ENCODE measurements around the gene SCNN1A.
A peak's percentile ranks its signal among the peaks of the same experiment; 100 is the strongest.

The SCNN1A gene

GRCh38 chr12:6328045-6328779 lies 47.2 kb downstream of the SCNN1A start:
- no peak for TF ChIP-seq ZNF274 (IDR thresholded peaks at IDR 0.05; ENCODE audit: low read depth, low read length)
- no peak for TF ChIP-seq SUZ12 (IDR thresholded peaks at IDR 0.05; ENCODE audit: extremely low read depth, insufficient read depth, insufficient read length)
- TF ChIP-seq YY1 (IDR thresholded peaks at IDR 0.05; ENCODE audit: insufficient read depth, insufficient read length) = no peak
- Histone ChIP-seq H3K9me3 (ENCODE audit: insufficient read depth, low read length) (no peaks in the 10 kb centered on the region), H3K9ac (ENCODE audit: insufficient read length, low read depth) (peak overlapping the region; percentile 33), H3K36me3 (ENCODE audit: insufficient read depth, insufficient read length, low read length) (peaks cover 83% of the 10 kb centered on the region), H3K4me3 (ENCODE audit: insufficient read length, low read depth) (no peak overlapping the region), H3K4me1 (ENCODE audit: insufficient read depth, insufficient read length) (peaks cover 39% of the 10 kb centered on the region), H3K27me3 (ENCODE audit: insufficient read depth, insufficient read length) (no peaks in the 10 kb centered on the region)
- DNase-seq (ENCODE audit: low read depth, low spot score) = no peak

- TF ChIP-seq ZNF274 (IDR thresholded peaks at IDR 0.05; ENCODE audit: low read depth, low read length) (no peak), YY1 (IDR thresholded peaks at IDR 0.05; ENCODE audit: insufficient read depth, insufficient read length) (no peak), SUZ12 (IDR thresholded peaks at IDR 0.05; ENCODE audit: extremely low read depth, insufficient read depth, insufficient read length) (no peak)
Measured at GRCh38 chr12:6327229-6328041, 47.9 kb downstream of the SCNN1A start.

GRCh38 chr12:6326316-6327228 lies 48.8 kb downstream of the SCNN1A start:
- Histone ChIP-seq H3K36me3 (ENCODE audit: insufficient read depth, insufficient read length, low read length) (peaks cover 69% of the 10 kb centered on the region), H3K4me1 (ENCODE audit: insufficient read depth, insufficient read length) (peaks cover 37% of the 10 kb centered on the region), H3K4me3 (ENCODE audit: insufficient read length, low read depth) (no peak overlapping the region), H3K9me3 (ENCODE audit: insufficient read depth, low read length) (no peaks in the 10 kb centered on the region), H3K27me3 (ENCODE audit: insufficient read depth, insufficient read length) (no peaks in the 10 kb centered on the region), H3K9ac (ENCODE audit: insufficient read length, low read depth) (peak overlapping the region; percentile 81)
- DNase-seq (ENCODE audit: low read depth, low spot score) = peak; percentile 91
- no peak for TF ChIP-seq YY1 (IDR thresholded peaks at IDR 0.05; ENCODE audit: insufficient read depth, insufficient read length)

More at GRCh38 chr12:6327229-6328041, 47.9 kb downstream of the SCNN1A start:
- peaks cover 75% of the 10 kb centered on the region for H3K36me3 ChIP-seq (ENCODE audit: insufficient read depth, insufficient read length, low read length)
- H3K4me3 ChIP-seq (ENCODE audit: insufficient read length, low read depth) = no peak overlapping the region
- DNase-seq (ENCODE audit: low read depth, low spot score) = no peak
- H3K9me3 ChIP-seq (ENCODE audit: insufficient read depth, low read length) = no peaks in the 10 kb centered on the region
- peaks cover 37% of the 10 kb centered on the region for H3K4me1 ChIP-seq (ENCODE audit: insufficient read depth, insufficient read length)
- H3K27me3 ChIP-seq (ENCODE audit: insufficient read depth, insufficient read length) = no peaks in the 10 kb centered on the region
- H3K9ac ChIP-seq (ENCODE audit: insufficient read length, low read depth) = peak overlapping the region; percentile 46

GRCh38 chr12:6324936-6325750 lies 50.2 kb downstream of the SCNN1A start:
- DNase-seq (ENCODE audit: low read depth, low spot score) = no peak
- no peaks in the 10 kb centered on the region for H3K9me3 ChIP-seq (ENCODE audit: insufficient read depth, low read length)
- H3K36me3 ChIP-seq (ENCODE audit: insufficient read depth, insufficient read length, low read length) = peaks cover 54% of the 10 kb centered on the region
- peak overlapping the region; percentile 71 for H3K9ac ChIP-seq (ENCODE audit: insufficient read length, low read depth)
- no peak overlapping the region for H3K4me3 ChIP-seq (ENCODE audit: insufficient read length, low read depth)
- H3K4me1 ChIP-seq (ENCODE audit: insufficient read depth, insufficient read length) = peaks cover 46% of the 10 kb centered on the region
- no peaks in the 10 kb centered on the region for H3K27me3 ChIP-seq (ENCODE audit: insufficient read depth, insufficient read length)
- no peak for TF ChIP-seq SUZ12 (IDR thresholded peaks at IDR 0.05; ENCODE audit: extremely low read depth, insufficient read depth, insufficient read length)
- TF ChIP-seq ZNF274 (IDR thresholded peaks at IDR 0.05; ENCODE audit: low read depth, low read length) = no peak
- TF ChIP-seq YY1 (IDR thresholded peaks at IDR 0.05; ENCODE audit: insufficient read depth, insufficient read length) = no peak

- TF ChIP-seq YY1 (IDR thresholded peaks at IDR 0.05; ENCODE audit: insufficient read depth, insufficient read length) (no peak), SUZ12 (IDR thresholded peaks at IDR 0.05; ENCODE audit: extremely low read depth, insufficient read depth, insufficient read length) (no peak), ZNF274 (IDR thresholded peaks at IDR 0.05; ENCODE audit: low read depth, low read length) (no peak)
- no peaks in the 10 kb centered on the region for H3K9me3 ChIP-seq (ENCODE audit: insufficient read depth, low read length)
- peak overlapping the region; percentile 16 for H3K4me3 ChIP-seq (ENCODE audit: insufficient read length, low read depth)
- peaks cover 51% of the 10 kb centered on the region for H3K4me1 ChIP-seq (ENCODE audit: insufficient read depth, insufficient read length)
- H3K9ac ChIP-seq (ENCODE audit: insufficient read length, low read depth) = peak overlapping the region; percentile 87
- no peak for DNase-seq (ENCODE audit: low read depth, low spot score)
- no peaks in the 10 kb centered on the region for H3K27me3 ChIP-seq (ENCODE audit: insufficient read depth, insufficient read length)
- peaks cover 52% of the 10 kb centered on the region for H3K36me3 ChIP-seq (ENCODE audit: insufficient read depth, insufficient read length, low read length)
Measured at GRCh38 chr12:6323995-6324711, 51.2 kb downstream of the SCNN1A start.

Data from NT2/D1 (cell line).